ENCODE data around the gene BSPH1.
"Not testable (repeated sequence)": the region's sequence is repeated elsewhere in the genome, so short reads cannot be mapped to it uniquely, and the experiment has no call there.

The BSPH1 gene, protein sequence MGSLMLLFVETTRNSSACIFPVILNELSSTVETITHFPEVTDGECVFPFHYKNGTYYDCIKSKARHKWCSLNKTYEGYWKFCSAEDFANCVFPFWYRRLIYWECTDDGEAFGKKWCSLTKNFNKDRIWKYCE

GRCh38 chr19:47992070-47992469, at the start of gene BSPH1:
TSS of gene BSPH1 (minus strand) at chr19:47992170. CDS start at chr19:47992081, 89 bp downstream.
- DNase-seq (ENCODE audit: low read depth in 3 of 3) = no peak

DNA sequence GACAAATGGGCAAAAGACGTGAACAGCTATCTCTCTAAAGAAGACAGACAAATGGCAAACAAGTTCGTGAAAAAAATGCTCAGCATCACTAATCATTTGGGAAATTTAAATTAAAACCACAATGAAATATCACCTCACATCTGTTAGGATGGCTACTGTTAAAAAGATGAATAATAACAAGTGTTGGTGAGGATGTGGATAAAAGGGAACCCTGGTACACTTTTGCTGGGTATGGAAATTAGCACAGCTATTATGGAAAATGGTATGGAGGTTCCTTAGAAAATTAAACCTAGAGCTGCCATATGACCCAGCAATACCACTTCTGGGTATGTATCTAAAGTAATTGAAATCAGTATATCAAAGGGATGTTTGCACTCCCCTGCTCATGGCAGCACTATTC, 44.8 kb upstream of the BSPH1 start:
- no peak for DNase-seq (ENCODE audit: low read depth in 3 of 3)

DNA sequence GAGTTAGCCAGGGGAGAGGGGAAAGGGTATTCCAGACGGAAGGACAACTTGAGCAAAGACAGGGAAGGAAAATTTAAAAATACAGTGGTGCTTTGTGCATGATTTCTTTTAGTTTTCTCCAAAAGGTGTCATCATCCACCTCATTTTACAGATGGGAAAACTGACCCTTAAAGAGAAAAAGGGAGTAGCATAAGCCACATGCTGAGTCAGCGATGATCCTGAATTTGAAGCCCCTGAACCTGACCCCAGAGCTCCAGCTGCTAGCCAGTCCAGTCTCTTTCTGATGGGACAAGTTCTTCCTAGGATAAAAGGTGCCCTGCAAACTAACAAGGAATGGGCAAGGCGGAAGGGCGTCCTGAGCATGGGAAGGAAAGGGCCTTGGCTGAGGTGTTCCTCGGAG, 41.6 kb upstream of the BSPH1 start:
- DNase-seq (ENCODE audit: low read depth in 3 of 3) = no peak

DNA sequence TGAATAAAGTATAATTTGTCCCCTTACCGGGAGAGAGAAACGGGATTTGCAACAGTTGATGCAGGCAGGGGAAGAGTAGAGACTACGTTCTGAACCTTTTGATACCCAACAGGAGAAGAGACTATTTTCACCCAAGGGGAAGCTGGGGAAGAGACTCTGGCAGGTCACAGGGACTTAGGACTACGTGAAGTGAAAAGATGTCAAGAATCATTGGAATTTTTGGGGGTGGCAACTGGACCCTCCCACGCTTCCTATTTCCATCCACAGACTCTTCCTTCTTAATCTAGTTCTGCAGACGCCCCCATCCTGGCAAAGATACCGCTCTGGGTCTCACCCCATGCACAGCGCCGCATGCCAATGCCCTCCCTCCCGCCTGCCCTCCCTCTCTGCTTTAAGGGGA, 38.1 kb upstream of the BSPH1 start:
- DNase-seq (ENCODE audit: low read depth in 3 of 3) = no peak

- DNase-seq (ENCODE audit: low read depth in 3 of 3) = no peak
These were observed 37.5 kb upstream of the BSPH1 start for GRCh38 chr19:48029431-48029830.

- DNase-seq (ENCODE audit: low read depth in 3 of 3) = no peak
These were observed 33.5 kb upstream of the BSPH1 start for GRCh38 chr19:48025480-48025879.

GRCh38 chr19:48023518-48023917, 31.5 kb upstream of the BSPH1 start:
- no peak for DNase-seq (ENCODE audit: low read depth in 3 of 3)

DNA sequence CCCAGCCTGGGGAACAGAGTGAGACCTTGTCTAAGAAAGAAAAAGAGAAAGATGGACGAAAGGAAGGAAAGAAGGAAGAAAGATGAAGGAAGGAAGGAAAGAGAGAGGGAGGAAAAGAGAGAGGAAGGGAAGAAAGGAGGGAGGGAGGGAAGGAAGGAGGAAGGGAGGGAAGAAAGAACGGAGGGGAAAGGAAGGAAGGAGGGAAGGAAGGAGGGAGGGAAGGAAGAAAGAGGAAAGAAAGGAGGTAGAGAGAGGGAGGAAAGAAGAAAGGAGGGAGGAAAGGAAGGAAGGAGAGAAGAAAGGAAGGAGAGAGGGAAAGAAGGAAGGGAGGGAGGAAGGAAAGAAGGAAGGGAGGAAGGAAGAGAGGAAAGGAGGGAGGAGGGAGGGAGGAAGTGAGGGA, 31.0 kb upstream of the BSPH1 start:
- no peak for DNase-seq (ENCODE audit: low read depth in 3 of 3)

DNA sequence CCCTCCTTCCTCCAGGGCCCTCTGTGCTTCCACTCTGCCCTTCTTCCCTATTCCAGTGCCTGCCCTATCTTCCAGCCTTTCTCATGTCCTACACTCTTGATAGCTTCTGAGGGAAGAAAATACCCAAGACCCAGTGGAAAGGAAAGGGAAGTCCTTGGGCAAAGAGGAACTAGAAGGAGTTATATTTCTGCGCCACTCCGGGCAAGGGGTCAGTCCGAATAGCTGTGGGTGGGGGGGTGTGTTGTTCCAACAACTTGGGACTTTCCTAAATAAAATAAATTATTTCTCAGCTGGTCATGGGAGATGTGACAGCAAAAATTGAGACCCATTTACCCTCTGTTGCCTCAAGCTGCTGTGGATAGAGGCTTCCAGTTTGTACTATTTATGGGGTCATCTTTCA, 28.7 kb upstream of the BSPH1 start:
- no peak for DNase-seq (ENCODE audit: low read depth in 3 of 3)

DNA sequence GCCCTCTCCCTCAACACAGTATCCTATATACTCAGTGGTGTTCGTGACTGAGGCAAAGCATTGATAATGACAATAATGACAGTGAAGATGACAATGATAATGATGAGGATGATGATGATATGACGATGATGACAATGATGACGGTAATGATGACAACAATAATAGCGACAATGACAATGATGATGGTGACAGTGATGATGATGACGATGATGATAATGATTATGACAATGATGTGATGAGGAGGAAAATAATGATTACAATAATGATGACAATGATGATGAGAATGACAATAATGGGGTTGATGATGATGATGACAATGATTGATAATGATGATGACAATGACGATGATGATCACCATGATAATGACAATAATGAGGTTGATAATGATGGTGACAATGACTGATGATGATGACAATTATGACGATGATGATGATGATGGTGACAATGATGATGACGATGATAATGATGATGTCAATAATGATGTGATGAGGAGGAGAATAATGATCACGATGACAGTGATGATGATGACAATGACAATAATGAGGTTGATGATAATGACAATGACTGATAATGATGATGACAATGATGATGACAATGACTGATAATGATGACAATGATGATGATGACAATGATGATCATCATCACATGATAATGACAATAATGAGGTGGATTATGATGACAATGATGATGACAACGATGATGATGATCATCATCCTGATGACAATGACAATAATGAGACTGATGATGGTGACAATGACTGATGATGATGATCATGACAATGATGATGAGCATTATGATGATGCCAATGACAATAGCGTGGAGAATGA, 19.2 kb upstream of the BSPH1 start:
- DNase-seq (ENCODE audit: low read depth in 3 of 3) = no peak

GRCh38 chr19:48006762-48007161, 14.8 kb upstream of the BSPH1 start:
- no peak for DNase-seq (ENCODE audit: low read depth in 3 of 3)

DNA sequence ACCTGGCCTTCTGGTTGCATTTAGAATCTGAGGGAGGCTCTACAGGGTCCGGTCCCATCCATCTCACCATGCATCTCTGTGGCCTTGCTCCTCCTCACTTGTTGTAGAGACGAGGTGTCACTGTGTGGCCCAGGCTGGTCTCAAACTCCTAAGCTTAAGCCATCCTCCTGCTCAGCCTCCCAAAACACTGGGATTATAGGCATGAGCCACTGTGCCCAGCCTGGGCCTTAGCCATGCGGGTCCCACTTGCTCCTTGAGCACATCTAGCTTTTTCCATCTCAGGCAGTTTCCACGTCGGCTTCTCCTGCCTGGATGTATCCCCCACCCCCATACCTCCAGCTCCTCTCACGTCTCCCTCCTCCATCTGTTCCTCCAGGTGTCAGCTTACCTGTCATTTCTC, 12.3 kb upstream of the BSPH1 start:
- no peak for DNase-seq (ENCODE audit: low read depth in 3 of 3)

DNA sequence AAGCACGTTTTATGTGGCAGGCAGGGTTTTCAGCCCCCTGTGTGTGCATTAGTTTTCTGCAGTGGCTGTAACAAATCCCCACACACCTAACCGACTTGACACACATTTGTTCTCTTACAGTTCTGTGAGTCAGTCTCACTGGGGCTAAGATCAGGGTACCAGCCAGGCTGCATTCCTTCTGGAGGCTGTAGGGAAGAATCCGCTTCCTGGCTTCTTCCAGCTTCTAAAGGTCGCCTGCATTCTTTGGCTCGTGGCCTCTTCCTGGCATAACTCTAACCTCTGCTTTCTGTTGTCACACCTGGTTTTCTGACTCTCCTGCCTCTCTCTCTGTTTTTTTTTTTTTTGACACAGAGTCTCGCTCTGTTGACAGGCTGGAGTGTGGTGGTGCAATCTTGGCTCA, 8.9 kb upstream of the BSPH1 start:
- DNase-seq (ENCODE audit: low read depth in 3 of 3) = no peak

- DNase-seq (ENCODE audit: low read depth in 3 of 3) = no peak
These were observed 6.8 kb upstream of the BSPH1 start for GRCh38 chr19:47998800-47999199.

GRCh38 chr19:47996230-47996727, 4.3 kb upstream of the BSPH1 start:
- no peak for DNase-seq (ENCODE audit: low read depth in 3 of 3)

GRCh38 chr19:47994209-47994802, 2.3 kb upstream of the BSPH1 start, which contains the start of gene ELSPBP1:
TSS of gene ELSPBP1 (plus strand) at chr19:47994632. CDS start at chr19:48008668, 14,036 bp downstream.
- no peak for DNase-seq (ENCODE audit: low read depth in 3 of 3)

- no peak for DNase-seq (ENCODE audit: low read depth in 3 of 3)
These were observed 670 bp downstream of the BSPH1 start for GRCh38 chr19:47991191-47991808.

DNA sequence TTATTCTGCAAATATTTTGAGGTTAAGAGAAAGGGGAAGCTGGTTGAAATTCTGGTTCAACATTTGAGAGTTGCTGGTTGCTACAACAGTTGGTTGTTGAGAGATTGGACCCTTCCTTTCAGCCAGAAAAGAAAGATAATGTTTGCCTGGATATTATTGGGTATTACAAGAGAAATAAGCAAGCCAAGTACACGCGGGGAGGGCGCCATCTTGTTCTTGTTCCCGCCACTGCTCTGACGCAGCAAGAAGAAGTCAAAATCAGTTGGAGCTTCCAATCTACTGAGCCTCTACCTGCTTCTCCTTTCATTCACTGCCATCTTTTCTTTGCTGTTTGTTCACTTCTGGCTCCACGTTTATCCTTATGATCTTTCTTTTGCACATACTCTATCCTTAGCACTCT, 18.4 kb downstream of the BSPH1 start:
- DNase-seq (ENCODE audit: low read depth in 3 of 3) = no peak

DNA sequence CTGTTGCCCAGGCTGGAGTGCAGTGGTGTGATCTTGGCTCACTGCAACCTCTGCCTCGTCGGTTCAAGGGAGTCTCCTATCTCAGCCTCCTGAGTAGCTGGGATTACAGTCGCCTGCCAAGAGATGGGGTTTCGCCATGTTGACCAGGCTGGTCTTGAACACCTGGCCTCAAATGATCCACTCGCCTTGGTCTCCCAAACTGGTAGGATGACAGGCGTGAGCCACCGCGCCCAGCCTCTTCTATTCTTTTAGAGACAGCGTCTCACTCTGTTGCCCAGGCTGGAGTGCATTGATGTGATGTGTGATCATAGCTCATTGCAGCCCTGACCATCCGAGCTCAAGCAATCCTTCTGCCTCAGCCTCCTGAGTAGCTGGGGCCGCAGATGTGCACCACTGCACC, 36.0 kb downstream of the BSPH1 start:
- not testable (repeated sequence) for DNase-seq (ENCODE audit: low read depth in 3 of 3)

GRCh38 chr19:47952132-47952531, 39.8 kb downstream of the BSPH1 start:
- not testable (repeated sequence) for DNase-seq (ENCODE audit: low read depth in 3 of 3)

DNA sequence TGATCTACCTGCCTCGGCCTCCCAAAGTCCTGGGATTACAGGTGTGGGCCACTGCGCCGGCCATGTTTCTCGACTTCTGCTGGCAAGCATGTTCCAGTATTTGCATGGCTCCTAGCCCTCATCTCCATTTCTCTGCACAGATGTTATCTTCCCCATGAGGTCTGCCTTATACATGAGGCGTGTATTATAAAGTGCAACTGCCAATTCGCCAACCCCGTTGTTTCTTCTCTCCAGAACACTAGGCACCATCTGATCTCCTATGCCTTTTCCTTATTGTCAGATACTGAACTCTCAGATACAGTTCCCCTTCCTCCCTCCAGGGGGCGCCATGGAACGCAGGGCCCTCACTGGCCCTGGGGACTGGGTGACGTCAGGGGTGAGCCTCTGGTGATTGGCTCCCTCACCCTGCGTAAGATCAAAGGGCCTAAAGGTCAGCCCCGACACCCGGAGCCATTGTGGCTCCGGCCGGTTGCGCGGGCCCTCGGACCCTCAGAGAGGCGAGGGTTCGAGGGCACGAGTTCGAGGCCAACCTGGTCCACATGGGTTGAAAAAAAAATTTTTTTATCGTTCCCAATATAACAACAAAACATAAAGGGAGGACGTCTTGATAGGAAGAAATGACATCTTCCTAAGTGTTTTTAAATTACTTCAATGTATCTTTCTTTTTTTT, 42.0 kb downstream of the BSPH1 start:
- DNase-seq (ENCODE audit: low read depth in 3 of 3) = not testable (repeated sequence)

DNA sequence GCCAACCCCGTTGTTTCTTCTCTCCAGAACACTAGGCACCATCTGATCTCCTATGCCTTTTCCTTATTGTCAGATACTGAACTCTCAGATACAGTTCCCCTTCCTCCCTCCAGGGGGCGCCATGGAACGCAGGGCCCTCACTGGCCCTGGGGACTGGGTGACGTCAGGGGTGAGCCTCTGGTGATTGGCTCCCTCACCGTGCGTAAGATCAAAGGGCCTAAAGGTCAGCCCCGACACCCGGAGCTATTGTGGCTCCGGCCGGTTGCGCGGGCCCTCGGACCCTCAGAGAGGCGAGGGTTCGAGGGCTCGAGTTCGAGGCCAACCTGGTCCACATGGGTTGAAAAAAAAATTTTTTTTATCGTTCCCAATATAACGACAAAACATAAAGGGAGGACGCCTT, 63.4 kb downstream of the BSPH1 start:
- DNase-seq (ENCODE audit: low read depth in 3 of 3) = not testable (repeated sequence)
